ENCODE measurements around the gene ARRDC1.

Gene ARRDC1

DNA sequence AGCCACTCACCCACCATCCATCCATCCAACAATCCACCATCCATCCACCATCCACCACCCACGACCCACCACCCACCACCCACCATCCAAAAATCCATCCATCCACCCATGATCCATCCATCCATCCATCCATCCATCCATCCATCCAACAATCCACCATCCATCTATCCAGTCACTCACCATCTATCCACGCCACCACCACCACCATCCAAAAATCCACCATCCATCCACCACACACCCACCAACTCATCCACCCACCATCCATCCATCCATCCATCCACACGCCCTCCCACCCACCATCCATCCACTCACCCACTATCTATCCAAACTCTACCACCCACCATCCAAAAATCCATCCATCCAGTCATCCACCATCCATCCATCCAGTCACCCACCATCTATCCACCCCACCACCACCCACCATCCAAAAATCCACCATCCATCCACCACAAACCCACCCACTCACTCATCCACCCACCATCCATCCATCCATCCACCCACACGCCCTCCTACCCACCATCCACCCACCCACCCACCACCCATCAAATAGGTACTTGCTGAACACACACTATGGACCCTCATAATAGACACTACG is 35.8 kb upstream of the ARRDC1 start:
- no peak for DNase-seq (ENCODE audit: low read depth, low spot score)
- ChIA-PET POLR2A (interaction anchor here (0.8 kb wide), 1 partner anchor 9 kb away, joined by 3 read pairs; the partner anchor contains the start of gene DPH7), CTCF (no interaction called here)
- no peak overlapping the region for H3K4me3 ChIP-seq (ENCODE audit: low read depth, low read length)
- TF ChIP-seq, protein P1, sequence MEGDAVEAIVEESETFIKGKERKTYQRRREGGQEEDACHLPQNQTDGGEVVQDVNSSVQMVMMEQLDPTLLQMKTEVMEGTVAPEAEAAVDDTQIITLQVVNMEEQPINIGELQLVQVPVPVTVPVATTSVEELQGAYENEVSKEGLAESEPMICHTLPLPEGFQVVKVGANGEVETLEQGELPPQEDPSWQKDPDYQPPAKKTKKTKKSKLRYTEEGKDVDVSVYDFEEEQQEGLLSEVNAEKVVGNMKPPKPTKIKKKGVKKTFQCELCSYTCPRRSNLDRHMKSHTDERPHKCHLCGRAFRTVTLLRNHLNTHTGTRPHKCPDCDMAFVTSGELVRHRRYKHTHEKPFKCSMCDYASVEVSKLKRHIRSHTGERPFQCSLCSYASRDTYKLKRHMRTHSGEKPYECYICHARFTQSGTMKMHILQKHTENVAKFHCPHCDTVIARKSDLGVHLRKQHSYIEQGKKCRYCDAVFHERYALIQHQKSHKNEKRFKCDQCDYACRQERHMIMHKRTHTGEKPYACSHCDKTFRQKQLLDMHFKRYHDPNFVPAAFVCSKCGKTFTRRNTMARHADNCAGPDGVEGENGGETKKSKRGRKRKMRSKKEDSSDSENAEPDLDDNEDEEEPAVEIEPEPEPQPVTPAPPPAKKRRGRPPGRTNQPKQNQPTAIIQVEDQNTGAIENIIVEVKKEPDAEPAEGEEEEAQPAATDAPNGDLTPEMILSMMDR (IDR thresholded peaks at IDR 0.05; ENCODE audit: insufficient read depth, low read length, missing control alignments), result no peak

GRCh38 chr9:137570566-137570965 is 34.9 kb upstream of the ARRDC1 start:
- DNase-seq (ENCODE audit: low read depth, low spot score), result no peak
- ChIA-PET CTCF (no interaction called here), POLR2A (interaction anchor here (0.8 kb wide), 1 partner anchor 8 kb away, joined by 3 read pairs; the partner anchor contains the start of gene DPH7)
- no peak overlapping the region for H3K4me3 ChIP-seq (ENCODE audit: low read depth, low read length)
- TF ChIP-seq, protein P1 (IDR thresholded peaks at IDR 0.05; ENCODE audit: insufficient read depth, low read length, missing control alignments), result no peak

- ChIA-PET POLR2A (no interaction called here), CTCF (no interaction called here)
- no peak overlapping the region for H3K4me3 ChIP-seq (ENCODE audit: low read depth, low read length)
- no peak for DNase-seq (ENCODE audit: low read depth, low spot score)
- TF ChIP-seq, protein P1 (IDR thresholded peaks at IDR 0.05; ENCODE audit: insufficient read depth, low read length, missing control alignments), result no peak
Measured at GRCh38 chr9:137574192-137574591, 31.3 kb upstream of the ARRDC1 start.

DNA sequence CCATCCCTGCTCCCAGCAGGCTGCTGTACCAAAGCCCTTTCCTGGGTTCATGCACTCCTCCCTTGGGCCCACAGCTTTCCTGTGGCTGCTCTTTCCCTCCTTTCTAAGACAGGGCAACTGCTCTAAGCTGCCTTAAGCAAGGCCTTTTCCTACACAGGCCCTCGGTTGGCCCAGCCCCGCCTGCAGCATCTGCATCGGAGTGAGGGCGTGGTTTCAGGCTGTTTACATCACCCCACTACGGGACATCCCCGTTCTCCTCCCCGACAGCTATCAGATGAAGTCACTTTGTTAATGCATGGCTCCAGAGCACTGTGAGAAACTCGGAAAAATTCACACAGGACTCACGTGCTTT is 30.1 kb upstream of the ARRDC1 start:
- H3K4me3 ChIP-seq (ENCODE audit: low read depth, low read length), result no peak overlapping the region
- ChIA-PET POLR2A (no interaction called here), CTCF (no interaction called here)
- TF ChIP-seq, protein P1 (IDR thresholded peaks at IDR 0.05; ENCODE audit: insufficient read depth, low read length, missing control alignments), result no peak
- DNase-seq (ENCODE audit: low read depth, low spot score), result no peak

GRCh38 chr9:137575716-137576411 is 29.6 kb upstream of the ARRDC1 start:
- no peak overlapping the region for H3K4me3 ChIP-seq (ENCODE audit: low read depth, low read length)
- DNase-seq (ENCODE audit: low read depth, low spot score), result no peak
- CTCF ChIA-PET, result interaction anchor here (5.3 kb wide), 1 partner anchor 13 kb away, joined by 91 read pairs; the partner anchor contains the start of gene ZMYND19
- TF ChIP-seq, protein P1 (IDR thresholded peaks at IDR 0.05; ENCODE audit: insufficient read depth, low read length, missing control alignments), result no peak
- POLR2A ChIA-PET, result interaction anchor here (0.6 kb wide), 1 partner anchor 24 kb away, joined by 4 read pairs; the partner anchor contains the start of gene MRPL41

- ChIA-PET POLR2A (interaction anchor here (1.0 to 2.0 kb wide), 3 partner anchors 8 to 27 kb away, joined by 3 to 7 read pairs (median 4); partner anchors contain the start of gene MRPL41), CTCF (interaction anchor here (0.8 to 5.3 kb wide), 16 partner anchors 11 to 121 kb away, joined by 3 to 91 read pairs (median 6); partner anchors contain the start of genes MRPL41, PNPLA7 and ZMYND19)
- H3K4me3 ChIP-seq (ENCODE audit: low read depth, low read length), result peak within 1 kb of the TSS; percentile 95
- TF ChIP-seq, protein P1 (IDR thresholded peaks at IDR 0.05; ENCODE audit: insufficient read depth, low read length, missing control alignments), result peak; percentile 99
- DNase-seq (ENCODE audit: low read depth, low spot score), result peak; percentile 17
Measured at GRCh38 chr9:137578518-137579258, 26.8 kb upstream of the ARRDC1 start, which contains the start of gene DPH7. Gene DPH7, minus strand, starts transcription at chr9:137578925. Its CDS starts 148 bp downstream, at chr9:137578777.

Measured in AG04449 (cell line).